GM19452 (cell line): Measurements from ENCODE around the gene SF1.

Experiments
- ATAC-seq: cut with Tn5 transposase; IDR thresholded peaks from one replicate; pipeline ENCODE4 v1.9.1; 2021; ENCODE audit not compliant: unreplicated experiment

SF1 gene

GRCh38 chr11:64762674-64763525 lies 15.4 kb downstream of the SF1 start:
- no peak for ATAC-seq

GRCh38 chr11:64762277-64762673 lies 16.1 kb downstream of the SF1 start:
- no peak for ATAC-seq

GRCh38 chr11:64760759-64761420 lies 17.5 kb downstream of the SF1 start:
- ATAC-seq: no peak

GRCh38 chr11:64759722-64760719 lies 18.3 kb downstream of the SF1 start, which contains the start of gene PYGM:
TSS of gene PYGM (minus strand) at chr11:64759974. CDS start at chr11:64759898, 76 bp downstream.
- ATAC-seq: no peak

- ATAC-seq: no peak
Measured at GRCh38 chr11:64759131-64759721, 19.1 kb downstream of the SF1 start.

- no peak for ATAC-seq
Measured at GRCh38 chr11:64758330-64759079, 19.8 kb downstream of the SF1 start.

GRCh38 chr11:64757549-64758329 lies 20.6 kb downstream of the SF1 start:
- no peak for ATAC-seq

GRCh38 chr11:64755681-64756361 lies 22.5 kb downstream of the SF1 start:
- no peak for ATAC-seq

GRCh38 chr11:64754919-64755662 lies 23.3 kb downstream of the SF1 start:
- no peak for ATAC-seq

- ATAC-seq: no peak
Measured at GRCh38 chr11:64754124-64754918, 24.0 kb downstream of the SF1 start.

GRCh38 chr11:64753380-64754123 lies 24.8 kb downstream of the SF1 start:
- ATAC-seq: no peak

- ATAC-seq: no peak
Measured at GRCh38 chr11:64753019-64753379, 25.3 kb downstream of the SF1 start.

- no peak for ATAC-seq
Measured at GRCh38 chr11:64752175-64752970, 26.0 kb downstream of the SF1 start.

- ATAC-seq: no peak
Measured at GRCh38 chr11:64751580-64751979, 26.8 kb downstream of the SF1 start.

- no peak for ATAC-seq
Measured at GRCh38 chr11:64751136-64751535, 27.2 kb downstream of the SF1 start.
